Activated CD4-positive, alpha-beta T cell treated with anti-CD3 and anti-CD28 coated beads, Interleukin-2, amount 10 ng/mL, durations not matched to agents 24 days and 14 days (primary cell): ENCODE measurements around the gene SLC5A11. TPM values are rescaled to one million over a fixed set of nuclear protein-coding genes. Genes with fewer than 3 reads are reported as not detected.

Source experiments
- DNase-seq: peaks from one replicate; pipeline ENCODE4 v3.0.0; 2022
- H3K27ac Mint-ChIP-seq: one replicate; pipeline ENCODE4 v1.8.0; 2022; ENCODE audit warnings: mild to moderate bottlenecking, mixed read lengths
- H3K27me3 Mint-ChIP-seq: one replicate; pipeline ENCODE4 v1.8.0; 2022; ENCODE audit warnings: mixed read lengths
- H3K36me3 Mint-ChIP-seq: one replicate; pipeline ENCODE4 v1.8.0; 2022; ENCODE audit warnings: low read depth, mild to moderate bottlenecking, mixed read lengths
- H3K4me1 Mint-ChIP-seq: one replicate; pipeline ENCODE4 v1.8.0; 2021; ENCODE audit warnings: mixed read lengths
- H3K4me3 Mint-ChIP-seq: one replicate; pipeline ENCODE4 v1.8.0; 2022; ENCODE audit warnings: mild to moderate bottlenecking, moderate library complexity, mixed read lengths
- H3K9me3 Mint-ChIP-seq: one replicate; pipeline ENCODE4 v1.8.0; 2021; ENCODE audit warnings: mixed read lengths
- intact Hi-C: fragments of 100-400 bp; cut with micrococcal nuclease; formaldehyde crosslinking; loops from one replicate; pipeline ENCODE4 v1.15.1; 2023
- total RNA-seq: library from RNA; stranded (reverse); gene quantifications from 2 replicates; pipeline ENCODE4 v1.2.3, GENCODE V29; 2022

SLC5A11 gene
- total RNA-seq, 1 donor from 2014 or later, result not detected

DNA sequence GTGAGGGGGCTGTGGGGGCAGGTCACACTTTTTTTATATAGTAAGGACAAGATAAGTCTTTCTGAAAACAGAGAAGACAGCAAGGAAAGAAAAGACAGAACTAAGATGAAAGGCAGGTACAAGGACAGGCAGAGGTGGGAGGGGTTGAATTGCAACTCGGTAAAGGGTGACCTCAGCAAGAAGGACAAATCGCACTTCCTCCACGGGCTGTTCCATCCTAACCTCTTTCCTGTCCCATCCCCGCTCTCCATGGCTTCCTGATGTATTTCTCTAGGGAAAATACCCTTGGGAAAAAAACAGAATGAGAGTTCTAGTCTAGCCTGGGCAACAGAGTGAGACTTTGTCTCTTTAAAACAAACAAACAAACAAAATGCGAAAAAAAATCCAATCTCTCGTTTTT lies 112.1 kb downstream of the SLC5A11 start:
- intact Hi-C loops, result no loop called here
- no peak for DNase-seq
- Mint-ChIP-seq H3K27ac (no peak overlapping the region), H3K27me3 (no peaks in the 10 kb centered on the region), H3K4me1 (peaks cover 6% of the 10 kb centered on the region), H3K9me3 (peaks cover 9% of the 10 kb centered on the region), H3K36me3 (peaks cover 66% of the 10 kb centered on the region), H3K4me3 (no peak overlapping the region)

Other genes starting within 250 kb of the SLC5A11 start
- gene TNRC6A, start 116.3 kb upstream of the SLC5A11 start, total RNA-seq, result 52.9 and 54.2 TPM in 2 replicates
- 74.0 and 74.9 TPM in 2 replicates for gene ARHGAP17, start 169.4 kb downstream of the SLC5A11 start, total RNA-seq